Measurements from ENCODE around the gene APBA1.

The APBA1 gene

GRCh38 chr9:69671879-69672595, at the start of gene APBA1:
Gene APBA1, minus strand, starts transcription at chr9:69672371.
- in situ Hi-C loops (cut with MboI; ENCODE audit: low sequenced_read_pairs), result no loop called here

- in situ Hi-C loops (cut with MboI; ENCODE audit: low sequenced_read_pairs), result no loop called here
These were observed 47.8 kb upstream of the APBA1 start for GRCh38 chr9:69719983-69720382.

- in situ Hi-C loops (cut with MboI; ENCODE audit: low sequenced_read_pairs), result no loop called here
These were observed 47.2 kb upstream of the APBA1 start for GRCh38 chr9:69719367-69719766.

- in situ Hi-C loops (cut with MboI; ENCODE audit: low sequenced_read_pairs), result no loop called here
These were observed 46.0 kb upstream of the APBA1 start for GRCh38 chr9:69718218-69718617.

- in situ Hi-C loops (cut with MboI; ENCODE audit: low sequenced_read_pairs), result no loop called here
These were observed 43.7 kb upstream of the APBA1 start for GRCh38 chr9:69715825-69716224.

GRCh38 chr9:69715096-69715495, 42.9 kb upstream of the APBA1 start:
- in situ Hi-C loops (cut with MboI; ENCODE audit: low sequenced_read_pairs), result no loop called here

- in situ Hi-C loops (cut with MboI; ENCODE audit: low sequenced_read_pairs), result no loop called here
These were observed 25.3 kb upstream of the APBA1 start for GRCh38 chr9:69697475-69697874.

- in situ Hi-C loops (cut with MboI; ENCODE audit: low sequenced_read_pairs), result no loop called here
These were observed 24.6 kb upstream of the APBA1 start for GRCh38 chr9:69696802-69697201.

- in situ Hi-C loops (cut with MboI; ENCODE audit: low sequenced_read_pairs), result no loop called here
These were observed 17.9 kb upstream of the APBA1 start for GRCh38 chr9:69689991-69690538.

- in situ Hi-C loops (cut with MboI; ENCODE audit: low sequenced_read_pairs), result no loop called here
These were observed 11.8 kb upstream of the APBA1 start for GRCh38 chr9:69683927-69684326.

- in situ Hi-C loops (cut with MboI; ENCODE audit: low sequenced_read_pairs), result no loop called here
These were observed 6.8 kb upstream of the APBA1 start for GRCh38 chr9:69678843-69679538.

GRCh38 chr9:69677931-69678330, 5.8 kb upstream of the APBA1 start:
- in situ Hi-C loops (cut with MboI; ENCODE audit: low sequenced_read_pairs), result no loop called here

- in situ Hi-C loops (cut with MboI; ENCODE audit: low sequenced_read_pairs), result no loop called here
These were observed 3.4 kb upstream of the APBA1 start for GRCh38 chr9:69675563-69675962.

GRCh38 chr9:69674716-69675438, 2.7 kb upstream of the APBA1 start:
- in situ Hi-C loops (cut with MboI; ENCODE audit: low sequenced_read_pairs), result no loop called here

- in situ Hi-C loops (cut with MboI; ENCODE audit: low sequenced_read_pairs), result no loop called here
These were observed 2.0 kb upstream of the APBA1 start for GRCh38 chr9:69674112-69674685.

GRCh38 chr9:69673311-69673640, 1.1 kb upstream of the APBA1 start:
- in situ Hi-C loops (cut with MboI; ENCODE audit: low sequenced_read_pairs), result no loop called here

- in situ Hi-C loops (cut with MboI; ENCODE audit: low sequenced_read_pairs), result no loop called here
These were observed 582 bp upstream of the APBA1 start for GRCh38 chr9:69672596-69673310.

GRCh38 chr9:69671311-69671878, 776 bp downstream of the APBA1 start:
- in situ Hi-C loops (cut with MboI; ENCODE audit: low sequenced_read_pairs), result no loop called here

- in situ Hi-C loops (cut with MboI; ENCODE audit: low sequenced_read_pairs), result no loop called here
These were observed 4.9 kb downstream of the APBA1 start for GRCh38 chr9:69667306-69667705.

- in situ Hi-C loops (cut with MboI; ENCODE audit: low sequenced_read_pairs), result no loop called here
These were observed 11.9 kb downstream of the APBA1 start for GRCh38 chr9:69660304-69660703.
